ENCODE data around the gene INCA1. TPM values are rescaled to one million over a fixed set of nuclear protein-coding genes. Genes with fewer than 3 reads are reported as not detected.

INCA1 gene
- total and polyA plus RNA-seq, 2 experiments from 2014 or later = 1.9 to 6.9 TPM

GRCh38 chr17:5022171-5022711 lies 24.9 kb upstream of the INCA1 start:
- no peaks in the 10 kb centered on the region for H3K4me1 ChIP-seq (ENCODE audit: low read depth)
- H3K36me3 ChIP-seq = peaks cover 30% of the 10 kb centered on the region

GRCh38 chr17:5020502-5021023 lies 23.2 kb upstream of the INCA1 start:
- DNase-seq (ENCODE audit: low read depth in 1 of 2, low spot score in 1 of 2) = no peak
- TF ChIP-seq CTCF (IDR thresholded peaks at IDR 0.05; ENCODE audit: low read depth, low read length) = no peak
- Histone ChIP-seq H3K4me3 (no peak overlapping the region), H3K9me3 (ENCODE audit: low read depth) (no peaks in the 10 kb centered on the region), H3K4me1 (ENCODE audit: low read depth) (no peaks in the 10 kb centered on the region), H3K27ac (no peak overlapping the region), H3K36me3 (peaks cover 37% of the 10 kb centered on the region), H3K27me3 (no peaks in the 10 kb centered on the region)

More at GRCh38 chr17:5022171-5022711, 24.9 kb upstream of the INCA1 start:
- no peak for TF ChIP-seq CTCF (IDR thresholded peaks at IDR 0.05; ENCODE audit: low read depth, low read length)
- Histone ChIP-seq H3K27me3 (no peaks in the 10 kb centered on the region), H3K4me3 (no peak overlapping the region), H3K27ac (no peak overlapping the region), H3K9me3 (ENCODE audit: low read depth) (no peaks in the 10 kb centered on the region)
- no peak for DNase-seq (ENCODE audit: low read depth in 1 of 2, low spot score in 1 of 2)

- Histone ChIP-seq H3K9me3 (ENCODE audit: low read depth) (no peaks in the 10 kb centered on the region), H3K36me3 (peaks cover 41% of the 10 kb centered on the region), H3K4me1 (ENCODE audit: low read depth) (no peaks in the 10 kb centered on the region), H3K27me3 (no peaks in the 10 kb centered on the region), H3K4me3 (no peak overlapping the region), H3K27ac (no peak overlapping the region)
- peak; percentile 3 for TF ChIP-seq CTCF (IDR thresholded peaks at IDR 0.05; ENCODE audit: low read depth, low read length)
- peak in 1 of 2 donors; percentile 12 for DNase-seq (ENCODE audit: low read depth in 1 of 2, low spot score in 1 of 2)
Measured at GRCh38 chr17:5019475-5019956, 22.2 kb upstream of the INCA1 start.

- Histone ChIP-seq H3K9me3 (ENCODE audit: low read depth) (no peaks in the 10 kb centered on the region), H3K4me3 (no peak overlapping the region), H3K27me3 (no peaks in the 10 kb centered on the region), H3K4me1 (ENCODE audit: low read depth) (no peaks in the 10 kb centered on the region), H3K36me3 (peaks cover 35% of the 10 kb centered on the region), H3K27ac (no peak overlapping the region)
- TF ChIP-seq CTCF (IDR thresholded peaks at IDR 0.05; ENCODE audit: low read depth, low read length) = no peak
- DNase-seq (ENCODE audit: low read depth in 1 of 2, low spot score in 1 of 2) = no peak
Measured at GRCh38 chr17:5014357-5014756, 17.0 kb upstream of the INCA1 start.

GRCh38 chr17:5011928-5012327 lies 14.6 kb upstream of the INCA1 start:
- Histone ChIP-seq H3K27ac (no peak overlapping the region), H3K27me3 (no peaks in the 10 kb centered on the region), H3K4me1 (ENCODE audit: low read depth) (no peaks in the 10 kb centered on the region), H3K36me3 (peaks cover 44% of the 10 kb centered on the region), H3K9me3 (ENCODE audit: low read depth) (no peaks in the 10 kb centered on the region), H3K4me3 (no peak overlapping the region)
- DNase-seq (ENCODE audit: low read depth in 1 of 2, low spot score in 1 of 2) = peak in 1 of 2 donors; percentile 30
- no peak for TF ChIP-seq CTCF (IDR thresholded peaks at IDR 0.05; ENCODE audit: low read depth, low read length)
